NCI-H1092 treated with DMSO at 0.1 percent for 48 hours (cell line): ENCODE measurements around the gene P2RY4.
"Not testable (repeated sequence)": the region's sequence is repeated elsewhere in the genome, so short reads cannot be mapped to it uniquely, and the experiment has no call there.

ENCODE experiments used
- DNase-seq: peaks from one replicate; lab custom pipeline; 2025; lab: John Stamatoyannopoulos, UW

P2RY4 gene

DNA sequence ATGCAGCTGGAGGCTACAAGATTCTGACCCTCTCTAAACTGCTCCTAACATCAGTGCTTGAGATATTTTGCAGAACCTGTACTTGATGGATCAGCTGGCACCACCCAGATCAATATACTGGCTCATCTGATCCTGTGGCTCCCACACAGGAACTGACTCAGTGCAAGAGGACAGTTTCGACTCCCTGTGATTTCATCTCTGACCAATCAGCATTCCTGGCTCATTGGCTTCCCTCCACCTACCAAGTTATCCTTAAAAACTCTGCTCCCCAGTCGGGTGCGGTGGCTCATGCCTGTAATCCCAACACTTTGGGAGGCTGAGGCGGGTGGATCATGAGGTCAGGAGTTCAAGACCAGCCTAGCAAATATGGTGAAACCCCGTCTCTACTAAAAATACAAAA is 16.4 kb downstream of the P2RY4 start:
- DNase-seq, result not testable (repeated sequence)

DNA sequence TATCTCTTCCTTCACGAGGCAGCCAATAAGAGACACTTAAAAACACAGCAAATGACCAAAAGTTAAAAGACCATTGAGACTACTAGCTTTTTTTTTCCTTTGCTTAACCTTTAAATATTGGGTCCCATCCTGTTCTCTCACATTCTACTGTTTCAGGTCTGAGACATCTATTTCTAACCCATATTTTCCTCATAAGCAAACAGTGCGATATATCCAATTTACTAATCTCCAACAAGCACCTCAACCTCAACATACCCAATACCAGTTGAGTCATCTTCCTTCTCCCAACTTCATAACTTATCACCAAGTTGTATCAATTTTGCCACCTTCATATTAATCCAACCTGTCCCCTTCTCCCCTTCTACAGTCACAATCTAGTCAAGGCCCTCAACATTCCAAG is 18.5 kb downstream of the P2RY4 start:
- no peak for DNase-seq

DNA sequence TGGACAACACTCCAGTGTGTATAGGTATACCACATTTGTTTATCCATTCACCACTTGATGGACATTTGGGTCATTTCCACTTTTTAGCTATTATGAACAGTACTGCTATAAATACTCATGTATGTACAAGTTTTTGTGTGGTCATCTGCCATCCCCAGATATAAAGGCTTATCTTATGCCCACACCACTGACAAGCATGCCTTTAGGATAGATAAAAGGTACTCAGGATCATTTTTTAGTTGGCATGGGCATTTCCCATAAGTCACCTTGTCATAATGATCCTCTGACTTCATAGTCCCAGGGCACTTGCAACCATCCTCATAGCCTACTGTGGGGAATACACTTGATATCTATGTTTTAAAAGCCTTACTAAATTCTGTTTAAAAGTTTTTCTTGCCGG is 19.3 kb downstream of the P2RY4 start:
- no peak for DNase-seq

DNA sequence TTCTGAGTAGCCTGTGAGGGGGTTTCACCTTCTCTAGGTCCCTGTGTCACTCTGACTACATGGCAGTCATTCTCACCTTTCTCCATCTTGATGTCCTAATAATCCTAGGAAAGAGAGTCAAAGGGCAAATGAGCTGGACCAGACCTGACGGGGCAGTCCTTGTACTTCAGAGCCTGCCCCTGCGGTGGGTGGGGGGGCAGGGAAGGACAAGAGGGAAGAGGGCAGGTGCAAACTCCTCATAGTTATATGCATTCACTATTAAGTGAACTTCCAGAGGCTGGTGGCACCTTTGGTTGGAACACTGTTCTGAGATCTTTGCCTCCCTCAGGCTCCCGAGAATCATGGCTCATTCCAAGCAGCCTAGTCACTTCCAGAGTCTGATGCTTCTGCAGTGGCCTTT is 25.6 kb downstream of the P2RY4 start, which contains the start of gene AWAT1:
TSS of gene AWAT1 (plus strand) at position 301 of the 400 bp plus-strand sequence. CDS start at position 342, 41 bp downstream.
- DNase-seq, result no peak

DNA sequence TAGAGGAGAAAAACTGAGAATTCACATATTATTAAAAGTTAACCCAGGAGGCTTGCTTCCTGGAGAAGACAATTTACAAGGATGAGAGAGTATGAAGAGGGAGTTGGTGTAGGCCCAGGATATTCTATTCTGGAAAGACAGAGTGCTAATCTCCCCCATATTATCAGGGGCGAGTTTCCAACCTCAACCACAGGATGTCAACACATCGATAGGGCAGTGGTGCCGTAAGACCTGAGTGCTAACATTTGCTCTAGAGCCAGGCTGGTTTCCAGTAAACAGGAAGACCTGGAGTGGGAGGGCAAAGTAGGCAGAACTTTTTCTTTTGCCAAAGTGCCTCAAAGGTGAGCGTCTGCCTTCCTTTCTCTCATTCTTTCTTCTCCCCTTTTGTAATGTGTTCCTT is 28.3 kb downstream of the P2RY4 start:
- no peak for DNase-seq

DNA sequence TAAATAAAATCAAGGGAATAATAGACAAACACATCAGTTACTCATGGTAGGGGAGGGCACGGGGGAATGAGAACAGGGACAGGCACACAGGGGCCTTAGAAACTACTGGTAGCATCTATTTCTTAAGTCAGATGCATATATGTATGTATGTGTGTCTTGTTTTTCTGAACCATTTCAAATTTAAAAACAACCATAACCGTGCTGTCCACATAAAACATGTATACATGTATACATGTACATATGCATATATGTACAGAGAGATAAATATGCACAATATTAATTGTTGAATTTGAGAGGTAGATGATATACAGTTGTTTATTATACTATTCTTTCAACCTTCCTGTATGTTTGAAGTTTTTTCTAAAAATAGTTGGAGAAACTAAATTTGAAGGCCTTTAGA is 33.3 kb downstream of the P2RY4 start:
- DNase-seq, result no peak

DNA sequence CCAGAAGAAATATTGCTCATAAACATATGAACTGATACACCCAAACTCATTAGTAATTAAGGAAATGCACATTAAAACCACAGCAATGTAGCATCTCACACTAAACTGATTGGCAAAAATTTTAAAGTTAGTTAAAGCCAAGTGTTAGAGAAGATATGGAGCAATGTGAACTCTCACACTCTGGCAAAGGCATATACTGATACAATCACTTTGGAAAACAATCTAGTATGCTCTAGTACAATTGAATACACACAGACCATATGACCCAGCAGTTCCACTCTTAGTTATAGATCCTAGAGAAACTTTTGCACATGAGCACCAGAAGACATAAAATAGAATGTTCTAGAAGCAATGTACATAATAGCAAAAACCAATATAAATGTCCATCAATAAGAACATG is 34.0 kb downstream of the P2RY4 start:
- DNase-seq, result no peak

DNA sequence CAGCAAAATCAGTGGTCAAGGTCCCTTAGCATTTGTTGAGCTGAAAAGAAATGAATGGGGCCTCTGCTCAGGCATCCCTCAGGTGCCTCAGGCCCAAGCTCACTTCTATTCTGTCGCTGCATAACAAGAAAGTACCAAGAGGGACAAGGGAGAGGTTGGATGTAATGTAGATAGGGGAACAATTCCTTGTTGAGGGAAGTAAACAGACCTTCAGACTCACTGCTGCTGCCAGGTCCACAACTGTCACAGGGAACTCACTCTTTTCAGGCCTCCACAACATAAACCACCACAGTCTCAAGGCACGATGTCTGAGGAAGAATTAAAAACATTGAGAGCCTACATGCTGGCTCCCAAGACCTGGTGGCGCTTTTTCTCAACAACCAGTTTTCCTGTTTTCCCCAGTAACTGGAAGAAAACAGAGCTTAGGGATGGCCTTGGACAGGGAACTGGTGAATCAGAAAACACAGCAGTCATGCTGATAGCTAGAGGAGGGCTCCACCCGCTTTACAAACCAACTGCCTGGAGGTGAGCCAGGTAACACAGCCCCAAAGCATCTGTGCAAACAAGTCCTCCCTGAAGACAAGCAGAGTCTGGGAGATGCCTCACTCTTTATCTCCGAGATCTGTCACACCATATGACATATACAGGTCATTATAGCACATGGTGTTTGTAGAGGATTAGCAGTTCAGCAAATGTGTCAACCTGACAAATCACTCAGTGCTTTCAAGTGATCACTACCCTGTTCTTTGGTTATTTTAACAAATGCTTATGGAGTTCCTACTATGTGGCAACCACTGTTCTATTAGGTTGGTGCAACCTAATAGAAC is 39.9 kb downstream of the P2RY4 start:
- DNase-seq, result peak; percentile 76

DNA sequence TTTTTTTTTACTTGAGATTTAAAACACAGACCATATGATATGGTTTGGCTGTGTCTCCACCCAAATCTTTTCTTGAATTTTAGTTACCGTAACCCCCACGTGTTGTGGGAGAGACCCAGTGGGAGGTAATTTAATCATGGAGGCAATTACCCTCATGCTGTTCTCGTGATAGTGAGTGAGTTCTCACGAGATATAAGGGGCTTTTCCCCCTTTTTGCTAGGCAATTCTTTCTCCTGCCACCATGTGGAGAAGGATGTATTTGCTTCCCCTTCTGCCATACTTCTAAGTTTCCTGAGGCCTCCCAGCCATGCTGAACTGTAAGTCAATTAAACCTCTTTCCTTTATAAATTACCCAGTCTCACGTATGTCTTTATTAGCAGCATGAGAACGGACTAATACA is 50.4 kb downstream of the P2RY4 start:
- DNase-seq, result not testable (repeated sequence)

DNA sequence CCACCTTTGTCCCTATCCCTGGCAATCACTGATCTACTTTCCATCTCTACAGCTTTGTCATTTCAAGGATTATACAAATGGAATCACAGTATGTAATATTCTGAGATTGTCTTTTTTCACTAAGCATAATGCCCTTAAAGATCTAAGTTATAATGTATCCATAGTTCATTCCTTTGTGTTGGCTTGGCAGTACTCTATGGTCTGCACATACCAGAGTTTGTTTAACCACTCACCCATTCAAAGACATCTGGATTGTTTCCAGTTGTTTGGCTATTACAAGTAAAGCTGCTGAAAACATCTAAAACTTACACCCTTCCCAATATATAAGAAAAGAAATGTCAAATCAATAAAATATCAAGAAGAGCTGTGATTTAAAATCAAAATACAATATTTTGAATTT is 51.5 kb downstream of the P2RY4 start:
- no peak for DNase-seq
